Stomach (tissue), 4 donors: ENCODE measurements around the gene GRB10.

Experiments used
- CTCF ChIP-seq, 7 experiments: fragments of 450-650 bp in 4 of 7; fragments of 200-600 bp in 3 of 7; sonication (generic) in 3 of 7; IDR thresholded peaks; one replicate each; pipeline ENCODE4 v1.5.1; 2016 to 2019; ENCODE audit warnings: antibody characterized with exemption in 7 of 7, control low read depth in 2 of 7, mild to moderate bottlenecking in 1 of 7
- EP300 ChIP-seq: sonication (generic); formaldehyde crosslinking; IDR thresholded peaks from one replicate; pipeline ENCODE4 v1.6.1; 2017; ENCODE audit warnings: antibody characterized with exemption
- POLR2A ChIP-seq, 4 donors: fragments of 450-650 bp; IDR thresholded peaks; one replicate each; pipeline ENCODE4 v1.6.1; 2016; ENCODE audit warnings: antibody characterized with exemption in 4 of 4, control low read depth in 2 of 4, mild to moderate bottlenecking in 1 of 4, moderate library complexity in 1 of 4
- POLR2AphosphoS5 ChIP-seq, 3 donors: sonication (generic); formaldehyde crosslinking; IDR thresholded peaks; one replicate each; pipeline ENCODE4 v1.6.1; 2016; ENCODE audit warnings: antibody characterized with exemption in 3 of 3

- no peak for TF ChIP-seq CTCF (IDR thresholded peaks at IDR 0.05)
- TF ChIP-seq EP300: no peak
- TF ChIP-seq POLR2A (IDR thresholded peaks at IDR 0.05): no peak
- TF ChIP-seq POLR2AphosphoS5 (IDR thresholded peaks at IDR 0.05): no peak
Measured at GRCh38 chr7:50674896-50675835, 107.5 kb downstream of the GRB10 start.
